Measurements from ENCODE around the gene ENKUR. TPM values are rescaled to one million over a fixed set of nuclear protein-coding genes. Genes with fewer than 3 reads are reported as not detected.

ENKUR gene
- total RNA-seq, 4 donors from 2014 or later, result 1.1 TPM; not detected in 3

- 16 to 25% methylated on average over 1 of the region's 1 CpG for WGBS, 2 donors (ENCODE audit: low coverage in 1 of 2)
Observed at GRCh38 chr10:24989867-24990266, 26.1 kb downstream of the ENKUR start.

GRCh38 chr10:24988831-24989640 is 26.9 kb downstream of the ENKUR start:
- 74 to 81% methylated on average over 9 to 12 of the region's 12 CpGs for WGBS, 2 donors (ENCODE audit: low coverage in 1 of 2)
- Histone ChIP-seq H3K9me3 (no peaks in the 10 kb centered on the region), H3K36me3 (no peaks in the 10 kb centered on the region), H3K4me1 (no peaks in the 10 kb centered on the region), H3K4me3 (no peak overlapping the region), H3K27me3 (no peaks in the 10 kb centered on the region), H3K27ac (no peak overlapping the region)
- ATAC-seq, result peak; percentile 13
- no peak for TF ChIP-seq EP300 (IDR thresholded peaks at IDR 0.05)
- no peak for TF ChIP-seq POLR2AphosphoS5 (IDR thresholded peaks at IDR 0.05)
- no peak for TF ChIP-seq POLR2A (IDR thresholded peaks at IDR 0.05)
- TF ChIP-seq CTCF (IDR thresholded peaks at IDR 0.05), result no peak

More at GRCh38 chr10:24989867-24990266, 26.1 kb downstream of the ENKUR start:
- H3K27me3 ChIP-seq, result no peaks in the 10 kb centered on the region
- no peak overlapping the region for H3K4me3 ChIP-seq
- H3K9me3 ChIP-seq, result no peaks in the 10 kb centered on the region
- H3K4me1 ChIP-seq, result no peaks in the 10 kb centered on the region
- no peak for TF ChIP-seq POLR2AphosphoS5 (IDR thresholded peaks at IDR 0.05)
- peak in 1 of 4 experiments; percentile 42 for TF ChIP-seq CTCF (IDR thresholded peaks at IDR 0.05)
- ATAC-seq, result no peak
- H3K36me3 ChIP-seq, result no peaks in the 10 kb centered on the region
- no peak overlapping the region for H3K27ac ChIP-seq

- no peaks in the 10 kb centered on the region for H3K36me3 ChIP-seq
- TF ChIP-seq CTCF (IDR thresholded peaks at IDR 0.05), result no peak
- no peak for TF ChIP-seq POLR2AphosphoS5 (IDR thresholded peaks at IDR 0.05)
- TF ChIP-seq POLR2A (IDR thresholded peaks at IDR 0.05), result no peak
- no peak for ATAC-seq
- H3K4me3 ChIP-seq, result no peak overlapping the region
- H3K9me3 ChIP-seq, result no peaks in the 10 kb centered on the region
- no peaks in the 10 kb centered on the region for H3K27me3 ChIP-seq
- no peaks in the 10 kb centered on the region for H3K4me1 ChIP-seq
- H3K27ac ChIP-seq, result no peak overlapping the region
- WGBS, 2 donors (ENCODE audit: low coverage in 1 of 2), result 35 to 50% methylated on average over 3 of the region's 3 CpGs
Observed at GRCh38 chr10:24984906-24985305, 31.1 kb downstream of the ENKUR start.

GRCh38 chr10:24983946-24984345 is 32.0 kb downstream of the ENKUR start:
- TF ChIP-seq EP300 (IDR thresholded peaks at IDR 0.05) (no peak), POLR2A (IDR thresholded peaks at IDR 0.05) (no peak), CTCF (IDR thresholded peaks at IDR 0.05) (no peak), POLR2AphosphoS5 (IDR thresholded peaks at IDR 0.05) (no peak)
- no peak overlapping the region for H3K4me3 ChIP-seq
- H3K27me3 ChIP-seq, result no peaks in the 10 kb centered on the region
- H3K27ac ChIP-seq, result no peak overlapping the region
- H3K36me3 ChIP-seq, result no peaks in the 10 kb centered on the region
- 68 to 78% methylated on average over 3 of the region's 3 CpGs for WGBS, 2 donors (ENCODE audit: low coverage in 1 of 2)
- no peak for ATAC-seq
- H3K4me1 ChIP-seq, result no peaks in the 10 kb centered on the region
- H3K9me3 ChIP-seq, result no peaks in the 10 kb centered on the region

- H3K27ac ChIP-seq, result no peak overlapping the region
- no peak overlapping the region for H3K4me3 ChIP-seq
- no peaks in the 10 kb centered on the region for H3K27me3 ChIP-seq
- no peaks in the 10 kb centered on the region for H3K9me3 ChIP-seq
- no peak for ATAC-seq
- no peaks in the 10 kb centered on the region for H3K36me3 ChIP-seq
- TF ChIP-seq EP300 (IDR thresholded peaks at IDR 0.05) (no peak), POLR2AphosphoS5 (IDR thresholded peaks at IDR 0.05) (no peak), CTCF (IDR thresholded peaks at IDR 0.05) (no peak), POLR2A (IDR thresholded peaks at IDR 0.05) (no peak)
- H3K4me1 ChIP-seq, result no peaks in the 10 kb centered on the region
- WGBS, 2 donors (ENCODE audit: low coverage in 1 of 2), result 91 to 93% methylated on average over 4 of the region's 4 CpGs
Observed at GRCh38 chr10:24983130-24983529, 32.8 kb downstream of the ENKUR start.

Data from gastroesophageal sphincter (tissue), 4 donors.